Activated CD8-positive, alpha-beta memory T cell treated with anti-CD3 and anti-CD28 coated beads for 36 hours (primary cell): Measurements from ENCODE around the gene HOPX. TPM values are rescaled to one million over a fixed set of nuclear protein-coding genes. Genes with fewer than 3 reads are reported as not detected.

Source experiments
- CTCF ChIA-PET: fragments of 350-600 bp; sonication (Branson Sonifier 250); formaldehyde crosslinking; loops from one replicate; lab custom pipeline; 2021; ENCODE audit warnings: antibody characterized with exemption; lab: Charles Lee
- POLR2A ChIA-PET: fragments of 350-600 bp; sonication (Branson Sonifier 250); formaldehyde crosslinking; loops from one replicate; lab custom pipeline; 2021; ENCODE audit warnings: antibody characterized with exemption; lab: Charles Lee
- total RNA-seq, 2 experiments: library from RNA; stranded (reverse); gene quantifications; one replicate each; pipeline ENCODE4 v1.2.3, GENCODE V29; 2021

Gene HOPX
- total RNA-seq, 2 experiments from 2014 or later, result 146 to 151 TPM

DNA sequence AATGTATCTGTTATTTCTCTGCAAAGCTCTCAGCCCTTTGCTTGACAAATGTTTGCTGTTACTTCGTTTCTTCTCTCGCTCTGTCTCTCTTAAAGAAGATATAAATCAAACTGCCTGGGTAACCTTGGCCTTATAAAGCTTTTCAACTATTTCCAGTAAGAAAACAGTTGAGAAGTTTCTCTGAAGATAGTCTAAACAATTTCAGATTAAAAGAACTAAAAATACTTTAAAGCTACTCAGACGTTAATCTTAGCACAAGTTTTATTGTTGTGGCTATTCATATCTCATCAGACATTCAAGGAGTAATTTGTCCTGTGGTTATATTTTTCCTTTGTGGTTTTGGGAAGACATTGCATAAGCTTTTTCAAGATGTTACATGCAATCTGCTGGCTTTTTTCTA, 22.6 kb downstream of the HOPX start:
- ChIA-PET CTCF (interaction anchor here (1.6 kb wide), 1 partner anchor 170 kb away, joined by 3 read pairs; no protein-coding TSS in a partner anchor), POLR2A (no interaction called here)

DNA sequence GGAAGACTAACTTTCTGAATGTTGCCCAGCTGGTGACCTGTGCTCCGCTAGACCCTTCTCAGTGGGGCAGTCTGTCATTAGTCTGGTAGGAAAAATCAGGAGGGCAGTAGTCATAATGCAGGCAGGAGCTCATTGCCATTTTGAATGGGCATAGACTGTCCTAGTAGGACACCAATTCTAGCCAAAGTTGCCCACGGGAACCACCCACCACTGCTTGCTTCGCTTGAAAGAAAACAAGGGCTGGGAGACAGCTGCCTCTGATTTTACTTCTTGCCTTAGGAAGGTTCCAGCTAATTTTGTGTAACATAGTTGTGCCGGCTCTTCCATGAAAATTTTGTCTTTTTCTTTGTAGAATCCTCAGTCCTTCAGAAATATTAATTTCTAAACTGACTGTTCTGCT, 23.3 kb downstream of the HOPX start:
- CTCF ChIA-PET, result no interaction called here
- POLR2A ChIA-PET, result no interaction called here

- CTCF ChIA-PET, result no interaction called here
- POLR2A ChIA-PET, result no interaction called here
Measured at GRCh38 chr4:56657128-56657527, 24.0 kb downstream of the HOPX start.

DNA sequence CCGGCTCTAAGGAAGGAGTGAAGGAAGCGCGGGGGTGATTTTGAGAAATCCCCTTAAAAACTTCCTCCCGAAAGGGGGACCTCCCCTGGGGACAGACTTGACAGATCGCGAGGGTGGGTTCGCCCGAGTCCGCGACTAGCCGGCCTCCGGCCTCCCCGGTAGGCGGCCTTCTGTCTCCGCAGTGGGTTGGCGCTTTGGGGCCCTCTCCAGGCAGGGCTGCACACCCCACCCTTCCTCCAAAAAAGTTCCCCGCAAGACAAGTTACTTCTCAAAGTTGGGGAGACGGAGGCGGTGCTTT, 24.8 kb downstream of the HOPX start:
- ChIA-PET POLR2A (no interaction called here), CTCF (no interaction called here)

- ChIA-PET POLR2A (interaction anchor here (1.4 to 6.3 kb wide), 2 partner anchors 14 to 26 kb away, joined by 3 to 73 read pairs; partner anchors contain the start of gene HOPX), CTCF (interaction anchor here (0.8 to 1.9 kb wide), 5 partner anchors 9 to 143 kb away, joined by 3 to 10 read pairs (median 5); no protein-coding TSS in a partner anchor)
Measured at GRCh38 chr4:56655627-56656345, 25.3 kb downstream of the HOPX start.

GRCh38 chr4:56655209-56655626, 25.9 kb downstream of the HOPX start:
- CTCF ChIA-PET, result interaction anchor here (0.8 to 1.9 kb wide), 5 partner anchors 9 to 144 kb away, joined by 3 to 10 read pairs (median 5); no protein-coding TSS in a partner anchor
- POLR2A ChIA-PET, result interaction anchor here (0.6 to 6.3 kb wide), 4 partner anchors 9 to 254 kb away, joined by 3 to 73 read pairs (median 3); partner anchors contain the start of gene HOPX

DNA sequence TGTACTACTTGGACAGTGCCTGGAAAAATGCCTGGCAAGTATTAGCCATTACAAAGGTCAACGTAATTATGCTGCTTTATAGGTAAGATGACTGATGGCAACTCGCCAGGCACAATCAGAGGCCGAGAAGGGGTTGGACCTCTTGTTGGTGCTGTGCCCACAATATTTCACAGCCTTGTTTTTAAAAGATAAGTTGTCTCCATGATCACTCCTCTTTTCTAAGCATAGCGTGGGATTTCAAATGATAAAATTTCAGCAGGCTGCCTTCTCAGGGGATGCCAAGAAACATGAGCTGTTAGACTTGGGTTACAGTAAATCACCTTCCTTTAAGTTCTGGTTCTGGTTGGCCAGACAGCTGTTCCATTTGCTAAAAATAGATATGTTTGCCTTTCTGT, 26.9 kb downstream of the HOPX start:
- ChIA-PET CTCF (interaction anchor here (1.3 to 1.9 kb wide), 3 partner anchors 13 to 145 kb away, joined by 3 to 10 read pairs (median 5); no protein-coding TSS in a partner anchor), POLR2A (interaction anchor here (1.0 to 6.3 kb wide), 3 partner anchors 8 to 27 kb away, joined by 3 to 73 read pairs (median 3); partner anchors contain the start of gene HOPX)

DNA sequence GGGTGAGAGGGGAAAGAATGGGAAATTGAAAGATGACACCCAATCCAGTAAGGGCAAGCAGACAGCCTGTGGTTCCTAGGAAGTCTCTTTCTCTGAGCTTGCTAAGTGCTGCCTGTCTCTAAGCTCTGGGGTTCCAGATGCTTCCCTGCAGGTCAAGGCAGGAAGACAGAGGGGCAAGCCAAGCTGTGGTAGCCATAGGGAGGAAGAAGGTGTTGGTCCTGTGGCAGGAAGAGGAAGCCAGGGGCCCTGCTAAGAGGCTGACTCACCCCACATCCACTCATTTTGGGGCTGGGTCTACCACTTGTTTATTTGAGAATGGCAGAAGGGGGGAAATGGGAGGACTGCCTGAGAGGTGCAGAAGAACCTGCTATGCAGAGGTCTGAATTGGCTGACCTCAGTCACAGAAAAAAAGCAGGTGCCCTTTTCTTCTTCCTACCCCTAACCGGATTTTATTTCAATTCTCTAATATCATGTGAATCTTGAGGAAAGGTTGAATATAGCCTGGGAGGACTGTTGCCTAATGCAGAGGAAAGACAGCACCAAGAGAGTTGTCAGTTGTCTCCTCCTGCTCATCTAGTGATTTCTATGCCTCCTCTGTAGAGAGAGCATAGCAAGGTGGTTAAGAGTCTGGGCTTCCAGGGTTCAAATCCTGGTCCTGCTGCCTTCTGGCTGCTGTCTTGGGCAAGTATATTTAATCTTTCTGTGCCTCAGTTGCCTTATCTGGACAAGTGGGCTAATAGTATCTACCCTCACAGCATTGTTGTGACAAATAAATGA, 27.4 kb downstream of the HOPX start:
- CTCF ChIA-PET, result interaction anchor here (1.2 to 4.9 kb wide), 2 partner anchors 9 to 13 kb away, joined by 3 to 34 read pairs; no protein-coding TSS in a partner anchor
- POLR2A ChIA-PET, result interaction anchor here (6.3 kb wide), 1 partner anchor 12 kb away, joined by 73 read pairs; no protein-coding TSS in a partner anchor

DNA sequence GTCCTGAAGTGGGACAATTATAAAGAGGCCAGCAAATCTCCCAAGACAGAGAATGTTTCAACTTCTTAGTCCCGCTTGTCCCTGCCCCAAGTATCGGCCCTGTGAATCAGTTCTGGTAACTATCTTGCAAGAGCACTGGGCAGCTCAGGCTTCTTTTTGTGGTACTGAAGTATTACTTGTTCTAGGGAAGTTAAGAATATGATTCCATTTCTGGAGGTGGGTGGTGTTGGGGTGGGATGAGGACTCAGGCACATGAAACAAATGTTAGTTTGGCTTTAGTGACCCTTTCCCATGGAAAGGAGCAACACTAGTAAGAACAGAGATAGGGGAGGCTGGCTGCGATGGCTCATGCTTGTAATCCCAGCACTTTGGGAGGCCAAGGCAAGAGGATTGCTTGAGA, 28.9 kb downstream of the HOPX start:
- ChIA-PET CTCF (interaction anchor here (1.1 to 4.9 kb wide), 2 partner anchors 11 to 177 kb away, joined by 3 to 34 read pairs; no protein-coding TSS in a partner anchor), POLR2A (interaction anchor here (6.3 kb wide), 1 partner anchor 11 kb away, joined by 73 read pairs; no protein-coding TSS in a partner anchor)

DNA sequence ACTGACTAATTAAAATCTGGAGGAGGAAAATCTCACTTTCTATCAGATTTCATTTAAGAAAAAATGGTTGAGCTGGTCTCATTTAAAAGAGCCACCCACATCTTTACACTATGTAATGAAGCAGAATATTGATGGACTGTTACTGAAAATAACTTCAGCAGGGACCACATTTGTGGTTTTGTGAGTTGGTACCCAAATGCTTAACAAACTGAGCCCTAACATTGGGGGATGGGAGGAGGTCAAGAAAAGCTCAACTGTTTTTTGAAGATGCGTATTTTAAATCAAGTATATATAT, 30.1 kb downstream of the HOPX start:
- CTCF ChIA-PET, result interaction anchor here (1.6 to 4.9 kb wide), 2 partner anchors 10 to 153 kb away, joined by 3 to 34 read pairs; no protein-coding TSS in a partner anchor
- POLR2A ChIA-PET, result interaction anchor here (1.1 to 6.3 kb wide), 2 partner anchors 10 to 215 kb away, joined by 5 to 73 read pairs; partner anchors contain the start of genes PAICS and PPAT

DNA sequence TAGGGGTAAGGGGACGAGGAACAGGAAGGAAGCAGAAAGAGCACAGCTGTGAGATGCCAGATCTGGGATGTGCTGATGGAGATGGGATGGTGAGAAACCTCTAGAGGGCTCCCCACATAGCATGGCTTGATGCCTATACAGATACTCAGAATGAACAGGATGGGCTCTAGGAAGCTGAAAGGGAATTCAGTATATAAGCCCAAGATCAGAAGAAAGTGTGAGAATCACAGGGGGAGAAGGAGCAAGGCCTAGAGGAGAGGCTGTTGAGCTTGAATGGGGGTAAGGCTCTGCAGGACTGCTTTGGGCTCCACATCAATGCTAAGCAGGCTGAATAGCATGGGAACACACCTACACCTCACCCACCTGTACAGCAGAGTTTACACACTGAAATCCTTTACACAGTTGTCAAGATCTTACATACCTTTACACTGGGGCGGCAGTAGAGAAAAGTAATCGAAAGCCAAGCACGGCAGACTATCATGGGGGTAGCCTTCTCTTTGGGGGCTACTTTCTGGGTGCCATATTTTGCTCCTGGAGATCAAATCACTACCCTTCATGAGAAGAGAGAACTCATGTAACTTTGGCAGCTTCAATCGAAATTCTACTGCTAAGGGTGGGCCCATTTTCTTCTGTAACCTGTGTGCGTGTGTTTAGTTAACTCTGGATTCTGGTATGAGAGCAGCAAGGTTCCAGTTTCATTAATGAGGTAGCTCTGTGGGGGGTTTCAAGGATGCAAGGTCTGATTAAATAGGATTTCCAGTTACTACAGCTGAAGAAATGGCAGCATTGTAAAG, 30.6 kb downstream of the HOPX start:
- CTCF ChIA-PET, result interaction anchor here (0.7 to 4.9 kb wide), 6 partner anchors 10 to 327 kb away, joined by 3 to 34 read pairs (median 4); partner anchors contain the start of gene NOA1
- POLR2A ChIA-PET, result interaction anchor here (1.1 to 6.3 kb wide), 4 partner anchors 9 to 215 kb away, joined by 3 to 73 read pairs (median 5); partner anchors contain the start of genes PAICS and PPAT

GRCh38 chr4:56649445-56650261, 31.4 kb downstream of the HOPX start:
- ChIA-PET POLR2A (interaction anchor here (0.6 to 6.3 kb wide), 4 partner anchors 8 to 214 kb away, joined by 3 to 73 read pairs (median 5); partner anchors contain the start of genes PAICS and PPAT), CTCF (interaction anchor here (0.7 to 4.9 kb wide), 6 partner anchors 9 to 328 kb away, joined by 3 to 34 read pairs (median 4); partner anchors contain the start of gene NOA1)

- ChIA-PET CTCF (interaction anchor here (1.1 to 1.6 kb wide), 2 partner anchors 29 to 30 kb away, joined by 3 to 4 read pairs; no protein-coding TSS in a partner anchor), POLR2A (interaction anchor here (0.6 to 1.3 kb wide), 2 partner anchors 29 to 213 kb away, joined by 5 read pairs; partner anchors contain the start of genes PAICS and PPAT)
Measured at GRCh38 chr4:56648824-56649151, 32.3 kb downstream of the HOPX start.

DNA sequence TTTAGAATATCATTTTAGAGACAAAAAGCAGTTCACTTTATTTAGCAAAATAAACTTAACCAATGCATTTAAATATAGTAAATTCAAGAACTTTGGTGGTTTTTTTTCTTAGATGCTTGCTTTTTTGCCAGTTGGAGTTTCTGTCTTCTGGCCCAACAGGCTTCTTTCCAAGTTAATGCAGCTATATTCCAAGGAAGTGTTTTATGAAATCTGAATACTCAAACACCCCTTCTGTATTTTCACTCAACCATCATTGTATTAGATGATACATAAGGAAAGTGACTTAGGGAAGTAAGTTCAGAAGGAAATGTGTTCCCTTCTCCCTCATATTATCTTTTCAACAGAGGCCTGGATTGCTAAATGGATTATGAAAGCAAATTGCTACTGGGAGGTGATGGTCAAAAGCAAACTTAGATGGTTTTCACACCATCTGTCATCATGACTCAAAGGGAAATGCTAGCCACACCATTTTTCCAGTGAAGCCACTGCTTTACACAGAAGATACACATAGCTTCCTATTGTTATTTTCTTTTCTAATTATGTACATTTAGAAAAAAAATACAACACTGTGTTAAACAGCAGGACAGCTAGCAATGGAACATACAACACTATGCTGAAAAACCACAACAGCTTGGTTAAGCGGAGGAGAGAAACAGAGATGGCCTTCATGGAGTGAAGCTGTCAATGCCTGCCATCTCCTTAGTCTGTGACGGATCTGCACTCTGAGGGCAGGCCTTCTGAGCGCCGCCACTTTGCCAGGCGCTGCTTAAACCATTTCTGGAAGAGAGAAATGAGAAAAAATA, 32.9 kb downstream of the HOPX start:
- POLR2A ChIA-PET, result no interaction called here
- CTCF ChIA-PET, result interaction anchor here (1.2 kb wide), 1 partner anchor 29 kb away, joined by 3 read pairs; no protein-coding TSS in a partner anchor

GRCh38 chr4:56646341-56646740, 34.8 kb downstream of the HOPX start:
- ChIA-PET CTCF (interaction anchor here (1.4 kb wide), 1 partner anchor 9 kb away, joined by 5 read pairs; no protein-coding TSS in a partner anchor), POLR2A (interaction anchor here (0.9 kb wide), 2 partner anchors 8 to 111 kb away, joined by 3 to 4 read pairs; no protein-coding TSS in a partner anchor)

DNA sequence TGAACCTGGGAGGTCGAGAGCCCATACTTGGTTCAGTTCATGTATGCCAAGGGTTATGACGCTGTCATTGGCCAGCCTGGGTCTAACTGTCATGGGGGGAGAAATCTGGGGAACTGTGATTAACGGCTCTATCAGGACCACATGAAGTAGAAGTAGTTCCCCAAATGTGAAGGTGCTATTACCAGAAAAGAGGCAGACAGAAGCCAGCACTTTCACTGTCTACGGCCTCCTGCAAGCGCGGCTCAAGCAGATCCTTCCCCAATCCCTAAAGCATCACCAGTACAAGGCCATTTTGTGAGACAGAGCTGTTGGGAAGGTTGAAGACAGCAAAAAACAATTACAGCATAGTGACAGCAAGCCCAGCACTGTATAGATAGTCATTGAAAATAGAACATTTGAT, 37.5 kb downstream of the HOPX start:
- POLR2A ChIA-PET, result no interaction called here
- CTCF ChIA-PET, result no interaction called here
